SH-SY5Y (cell line): Measurements from ENCODE around the gene SIK3.

Source experiments
- GATA2 ChIP-seq: IDR thresholded peaks from 2 replicates; pipeline ENCODE4 v1.6.1; 2011; ENCODE audit warnings: mild to moderate bottlenecking, low read depth, low read length
- GATA3 ChIP-seq: IDR thresholded peaks from 2 replicates; pipeline ENCODE4 v1.6.1; 2011; ENCODE audit warnings: low read depth, mild to moderate bottlenecking, low read length, moderate library complexity

GRCh38 chr11:116989184-116989583, 109.0 kb downstream of the SIK3 start:
- TF ChIP-seq GATA2 (no peak), GATA3 (no peak)
